HG03571 (cell line): ENCODE data around the gene PRPF6.

Experiments
- ATAC-seq: cut with Tn5 transposase; IDR thresholded peaks from one replicate; pipeline ENCODE4 v1.9.1; 2021; ENCODE audit not compliant: unreplicated experiment

PRPF6 gene

GRCh38 chr20:64033981-64034493, 53.1 kb downstream of the PRPF6 start:
- no peak for ATAC-seq

GRCh38 chr20:64035066-64035932, 54.4 kb downstream of the PRPF6 start:
- no peak for ATAC-seq

- ATAC-seq = no peak
Observed at GRCh38 chr20:64035933-64036345, 55.0 kb downstream of the PRPF6 start, which contains the start of gene C20orf204. TSS of gene C20orf204 (plus strand) at chr20:64036182. CDS start at chr20:64036324, 142 bp downstream.

GRCh38 chr20:64036346-64037198, 55.6 kb downstream of the PRPF6 start:
- ATAC-seq = no peak

- ATAC-seq = no peak
Observed at GRCh38 chr20:64037199-64037497, 56.2 kb downstream of the PRPF6 start.

DNA sequence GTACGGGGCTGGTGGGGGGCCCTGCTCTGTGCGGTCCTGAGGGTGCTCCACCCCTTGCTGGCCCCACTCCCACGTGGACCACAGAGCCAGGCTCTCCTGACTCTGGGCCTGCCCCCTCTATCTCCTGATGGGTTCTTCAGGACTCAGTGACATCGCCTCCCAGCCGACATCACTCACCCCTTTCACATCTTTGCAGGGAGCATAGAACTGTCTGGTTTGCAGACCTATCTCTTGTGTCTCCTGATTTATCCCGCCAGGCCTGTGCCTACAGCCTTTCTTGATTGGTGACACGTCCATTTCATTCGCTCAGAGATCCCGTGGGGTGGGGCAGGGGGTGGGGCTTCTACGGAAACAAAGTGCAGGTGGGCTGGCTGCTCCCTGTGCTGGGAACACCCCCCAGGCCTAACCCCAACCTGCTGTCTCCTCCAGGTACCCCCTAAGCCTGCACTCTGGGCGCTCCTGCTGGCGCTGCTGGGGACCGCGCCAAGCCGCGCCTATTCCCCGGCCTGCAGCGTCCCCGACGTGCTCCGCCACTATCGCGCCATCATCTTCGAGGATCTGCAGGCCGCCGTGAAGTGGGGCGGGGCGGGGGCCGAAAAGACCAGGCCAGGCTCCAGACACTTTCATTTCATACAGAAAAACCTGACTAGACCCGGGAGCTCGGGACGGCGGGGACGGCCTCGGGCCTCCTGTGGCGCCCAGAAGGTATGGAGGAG, 56.7 kb downstream of the PRPF6 start:
- ATAC-seq = no peak

DNA sequence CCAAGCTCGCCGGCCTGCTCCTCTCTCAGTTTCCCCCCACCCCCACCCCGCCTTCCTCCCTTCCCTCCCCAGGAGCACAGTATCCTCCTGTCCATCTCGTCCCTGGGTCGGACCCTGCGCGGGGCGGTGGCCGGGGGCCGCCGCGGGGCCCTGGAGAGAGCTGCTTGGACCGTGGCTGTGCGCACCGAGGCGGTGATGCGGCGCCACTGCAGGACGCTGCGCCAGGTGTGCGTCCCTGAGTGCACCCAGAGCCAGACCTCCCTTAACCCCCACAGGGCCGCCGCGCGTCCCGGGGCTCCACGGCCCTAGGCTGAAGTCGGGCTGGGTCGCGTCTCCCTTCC, 57.3 kb downstream of the PRPF6 start:
- ATAC-seq = peak; percentile 25

DNA sequence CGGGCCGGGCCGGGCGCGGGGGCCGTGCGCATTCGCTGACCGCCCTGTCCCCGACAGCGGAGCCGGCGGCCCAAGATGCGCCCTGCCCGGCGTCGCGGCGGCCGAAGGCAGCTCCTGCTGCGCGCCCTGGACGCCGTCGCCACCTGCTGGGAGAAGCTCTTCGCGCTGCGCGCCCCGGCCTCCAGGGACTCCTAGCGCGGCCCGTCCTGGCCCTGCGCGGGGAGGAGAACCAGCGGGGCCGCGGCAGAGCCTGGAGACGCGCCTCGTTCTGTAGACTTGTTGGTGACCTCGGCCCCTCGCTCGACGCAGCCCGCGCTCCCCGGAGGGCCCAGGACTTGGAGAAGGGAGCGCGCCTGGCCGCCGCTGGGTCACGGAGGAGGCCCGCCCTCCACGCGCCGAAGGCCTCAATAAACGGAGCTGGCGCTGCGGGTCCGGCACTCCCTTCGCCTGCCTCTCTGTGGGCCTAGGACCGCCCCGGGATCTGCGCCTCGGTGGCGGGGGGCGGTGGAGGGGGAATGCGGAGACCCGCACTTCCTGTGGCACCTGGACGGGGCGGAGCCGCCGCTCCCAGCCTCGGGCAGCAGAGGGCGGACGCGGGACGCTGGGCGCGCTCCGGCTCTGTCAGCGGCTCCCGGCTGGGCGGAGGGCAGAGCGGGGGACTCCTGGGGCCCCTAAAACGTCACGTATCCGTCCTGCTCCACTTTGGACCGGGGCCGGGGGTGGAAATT, 57.8 kb downstream of the PRPF6 start:
- ATAC-seq = peak; percentile 45

DNA sequence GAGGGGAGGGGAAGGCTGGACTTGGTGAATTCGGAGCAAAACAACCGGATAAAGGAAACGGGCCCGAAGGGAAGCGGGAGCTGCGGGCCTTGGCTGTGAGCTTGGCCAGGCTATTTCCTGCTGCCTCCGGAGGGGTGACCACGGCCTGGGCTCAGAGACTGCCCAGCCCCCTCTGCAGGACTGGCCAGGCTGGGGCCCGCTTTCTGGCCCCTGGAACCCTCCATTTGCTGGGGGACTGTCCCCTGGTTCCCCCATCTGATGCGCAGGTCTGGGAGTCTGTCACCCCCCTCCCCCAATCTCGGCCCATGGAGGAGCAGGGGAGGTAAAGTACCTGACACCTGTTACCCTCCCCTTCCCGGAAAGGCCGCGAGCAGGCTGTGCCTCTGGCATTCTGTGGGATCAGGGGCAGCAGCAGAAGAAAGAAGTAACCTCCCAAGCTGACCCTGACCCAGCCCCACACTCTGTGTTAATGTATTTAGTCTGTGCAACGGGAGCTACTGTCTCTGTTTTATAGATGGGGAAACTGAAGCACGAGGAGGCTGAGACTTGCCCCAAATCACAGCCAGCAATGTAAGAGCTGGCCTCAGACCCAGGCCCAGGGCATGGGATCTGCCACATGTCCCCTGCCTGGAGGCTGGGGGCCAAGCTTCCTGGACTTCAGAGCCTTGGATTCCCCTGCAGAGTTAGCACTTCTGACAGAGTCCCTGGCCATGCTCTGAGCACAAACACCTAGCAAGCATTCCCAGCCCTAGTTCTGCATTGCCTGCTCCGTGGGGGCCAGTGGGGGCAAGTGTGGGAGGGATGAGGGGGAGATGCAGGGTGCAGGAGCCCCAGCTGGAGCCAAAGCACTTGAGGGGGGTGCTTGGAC, 58.6 kb downstream of the PRPF6 start:
- no peak for ATAC-seq

- no peak for ATAC-seq
Observed at GRCh38 chr20:64040231-64041039, 59.5 kb downstream of the PRPF6 start.

- no peak for ATAC-seq
Observed at GRCh38 chr20:64041040-64041780, 60.3 kb downstream of the PRPF6 start.

GRCh38 chr20:64041781-64042053, 60.8 kb downstream of the PRPF6 start:
- ATAC-seq = no peak

GRCh38 chr20:64042054-64042781, 61.3 kb downstream of the PRPF6 start:
- no peak for ATAC-seq

DNA sequence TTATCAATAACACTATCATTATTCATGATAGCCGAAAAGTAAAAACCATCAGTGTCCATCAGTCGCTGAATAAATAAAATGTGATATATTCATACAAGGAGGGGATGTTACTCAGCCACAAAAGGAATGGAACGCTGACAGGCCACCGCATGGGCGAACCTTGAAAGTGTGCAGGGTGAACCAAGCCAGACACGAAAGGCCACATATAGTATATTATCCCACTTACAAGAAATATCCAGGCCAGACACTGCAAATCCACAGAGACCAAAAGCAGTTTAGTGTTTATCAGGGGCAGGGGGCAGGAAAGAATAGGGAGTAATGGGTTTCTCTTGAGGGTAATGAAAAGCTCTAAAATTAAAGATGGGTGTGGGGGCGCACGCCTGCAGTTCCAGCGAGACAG, 62.8 kb downstream of the PRPF6 start:
- no peak for ATAC-seq

- no peak for ATAC-seq
Observed at GRCh38 chr20:64044484-64045247, 63.7 kb downstream of the PRPF6 start.

- ATAC-seq = no peak
Observed at GRCh38 chr20:64045346-64046011, 64.5 kb downstream of the PRPF6 start.

DNA sequence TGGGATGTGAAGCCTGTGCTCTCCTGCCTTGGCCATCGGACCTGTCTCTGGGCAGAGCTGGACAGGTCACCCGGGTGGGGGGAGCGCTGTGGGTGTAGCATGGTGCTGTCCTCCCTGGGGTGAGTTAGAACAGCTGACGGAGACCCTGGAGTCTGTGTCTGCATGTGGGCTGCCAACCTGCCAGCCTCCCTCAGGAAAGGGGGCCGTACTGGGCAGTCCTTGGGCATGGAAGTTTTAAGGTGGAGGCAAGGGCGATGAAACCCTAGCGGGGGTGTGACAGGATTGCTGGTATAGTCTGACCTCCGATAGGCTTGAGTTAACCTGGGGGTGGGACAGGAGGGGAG, 66.1 kb downstream of the PRPF6 start:
- ATAC-seq = no peak
